Measurements from ENCODE around the gene RIC8B.

The RIC8B gene

DNA sequence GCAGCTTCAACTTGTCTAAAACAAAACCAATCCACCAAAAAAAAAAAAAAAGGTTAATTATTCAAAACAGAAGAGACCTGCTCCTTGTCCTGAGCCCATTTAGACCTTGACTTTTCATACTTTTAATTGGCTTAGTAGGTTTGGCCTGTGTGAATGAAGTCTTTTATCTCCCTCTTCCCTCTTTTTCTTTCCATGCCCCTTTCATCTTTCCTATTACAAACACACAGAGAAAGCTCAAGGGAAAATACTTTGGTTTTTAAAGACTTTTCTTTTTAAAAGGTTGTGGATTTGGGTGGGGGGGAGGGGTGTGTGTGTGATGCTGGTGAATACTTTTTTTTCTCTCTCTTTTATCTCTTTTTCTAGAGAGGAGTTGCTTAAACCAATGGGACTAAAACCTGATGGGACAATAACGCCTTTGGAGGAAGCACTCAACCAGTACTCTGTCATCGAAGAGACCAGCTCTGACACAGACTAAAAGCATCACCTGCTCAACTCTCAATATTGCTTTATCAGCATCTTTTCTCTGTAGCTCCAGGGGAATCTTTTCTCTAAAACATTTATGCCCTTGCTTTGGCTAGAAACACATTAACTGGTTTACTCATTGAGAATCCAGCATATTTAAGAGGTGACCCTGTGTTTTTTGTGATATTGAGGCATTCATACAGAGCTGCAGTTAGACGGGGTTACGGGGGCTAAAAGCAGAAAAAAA is 111.2 kb downstream of the RIC8B start:
- no peak overlapping the region for H3K27ac ChIP-seq
- peaks cover 3% of the 10 kb centered on the region; the same call in 1 of the 2 replicates for H3K36me3 ChIP-seq
- DNase-seq, result no peak
- H3K27me3 ChIP-seq (ENCODE audit: insufficient read depth, low read depth, severe bottlenecking), result peaks cover 4% of the 10 kb centered on the region
- TF ChIP-seq CTCF (IDR thresholded peaks at IDR 0.05; ENCODE audit: low read depth, low read length), result no peak
- H3K9me3 ChIP-seq (ENCODE audit: severe bottlenecking), result no peaks in the 10 kb centered on the region
- H3K4me3 ChIP-seq (ENCODE audit: low read depth, low read length), result no peak overlapping the region

- H3K9me3 ChIP-seq (ENCODE audit: severe bottlenecking), result no peaks in the 10 kb centered on the region
- peaks cover 4% of the 10 kb centered on the region for H3K27me3 ChIP-seq (ENCODE audit: insufficient read depth, low read depth, severe bottlenecking)
- no peak overlapping the region for H3K27ac ChIP-seq
- DNase-seq, result no peak
- H3K4me3 ChIP-seq (ENCODE audit: low read depth, low read length), result no peak overlapping the region
- H3K36me3 ChIP-seq, result peaks cover 3% of the 10 kb centered on the region; the same call in 1 of the 2 replicates
- no peak for TF ChIP-seq CTCF (IDR thresholded peaks at IDR 0.05; ENCODE audit: low read depth, low read length)
Observed at GRCh38 chr12:106886932-106887331, 112.5 kb downstream of the RIC8B start.

DNA sequence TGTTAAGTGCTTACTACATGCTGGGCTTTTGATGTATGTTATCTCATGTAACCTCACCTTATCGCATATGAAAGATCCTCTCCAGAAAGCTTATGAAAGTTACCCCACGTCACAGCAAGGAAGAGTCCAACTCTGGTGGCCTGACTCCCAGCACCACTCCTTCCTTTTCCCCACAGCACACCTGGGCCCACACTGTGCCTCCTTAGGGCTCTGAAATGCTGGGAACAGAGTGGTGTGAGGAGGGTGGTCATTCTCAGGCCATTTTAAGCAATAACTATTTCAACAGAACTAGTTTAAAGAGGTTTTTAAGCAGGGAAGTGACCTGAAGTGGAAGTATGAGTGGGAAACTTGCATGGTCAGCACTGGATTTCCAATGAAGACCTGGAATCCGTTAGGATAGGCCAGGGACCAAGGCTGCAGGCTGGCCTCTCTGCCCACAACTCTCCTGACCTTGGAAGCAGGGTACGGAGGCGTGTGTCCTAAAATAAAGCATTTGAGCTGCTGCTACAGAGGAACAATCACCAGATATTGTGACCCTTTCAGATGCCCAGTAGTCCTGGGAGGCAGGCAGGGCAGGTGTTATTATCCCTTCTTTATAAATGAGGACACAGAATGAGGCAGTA is 114.0 kb downstream of the RIC8B start:
- no peaks in the 10 kb centered on the region for H3K9me3 ChIP-seq (ENCODE audit: severe bottlenecking)
- peaks cover 4% of the 10 kb centered on the region for H3K27me3 ChIP-seq (ENCODE audit: insufficient read depth, low read depth, severe bottlenecking)
- no peak for DNase-seq
- no peak overlapping the region for H3K27ac ChIP-seq
- H3K4me3 ChIP-seq (ENCODE audit: low read depth, low read length), result no peak overlapping the region
- TF ChIP-seq CTCF (IDR thresholded peaks at IDR 0.05; ENCODE audit: low read depth, low read length), result no peak
- 0 out of 2 replicates have a peak, but pooled peaks cover 3% of the 10 kb centered on the region for H3K36me3 ChIP-seq

GRCh38 chr12:106889326-106889725 is 114.8 kb downstream of the RIC8B start:
- Histone ChIP-seq H3K9me3 (ENCODE audit: severe bottlenecking) (no peaks in the 10 kb centered on the region), H3K27me3 (ENCODE audit: insufficient read depth, low read depth, severe bottlenecking) (peaks cover 4% of the 10 kb centered on the region), H3K27ac (no peak overlapping the region), H3K4me3 (ENCODE audit: low read depth, low read length) (no peak overlapping the region), H3K36me3 (0 out of 2 replicates have a peak, but pooled peaks cover 3% of the 10 kb centered on the region)
- TF ChIP-seq CTCF (IDR thresholded peaks at IDR 0.05; ENCODE audit: low read depth, low read length), result no peak
- DNase-seq, result no peak

DNA sequence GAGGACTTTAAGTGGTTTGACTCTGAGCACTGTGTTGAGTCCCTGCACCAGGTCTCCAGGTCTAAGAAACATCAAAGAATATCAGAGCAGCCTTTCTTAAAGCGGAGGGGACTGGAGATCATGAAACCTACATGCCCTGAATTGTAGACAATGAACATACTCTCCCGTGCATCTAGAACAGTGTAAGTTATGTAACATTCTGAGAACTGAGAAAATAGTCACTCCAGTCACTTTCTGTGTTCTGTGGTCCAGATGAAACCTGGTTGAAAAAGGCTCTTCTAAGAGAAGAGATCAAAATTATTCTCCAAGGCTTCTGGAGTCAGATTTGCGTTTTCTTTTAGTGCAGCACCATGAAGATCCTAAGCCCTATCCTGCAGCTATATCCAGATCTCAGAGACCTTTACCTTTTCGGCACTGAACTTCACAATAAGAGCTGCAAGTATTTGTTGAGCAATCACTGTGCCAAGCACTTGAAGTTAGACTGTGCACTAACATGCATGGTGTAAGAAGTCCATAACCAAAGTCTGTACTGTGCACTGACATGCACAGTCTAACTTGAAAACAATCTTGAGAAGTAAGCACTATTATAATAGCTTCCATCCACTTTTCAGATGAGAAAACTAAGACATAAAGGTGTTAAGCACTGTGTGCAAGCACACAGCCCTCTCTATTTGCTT is 115.6 kb downstream of the RIC8B start:
- Histone ChIP-seq H3K9me3 (ENCODE audit: severe bottlenecking) (no peaks in the 10 kb centered on the region), H3K27me3 (ENCODE audit: insufficient read depth, low read depth, severe bottlenecking) (peaks cover 4% of the 10 kb centered on the region), H3K36me3 (0 out of 2 replicates have a peak, but pooled peaks cover 3% of the 10 kb centered on the region), H3K4me3 (ENCODE audit: low read depth, low read length) (no peak overlapping the region), H3K27ac (no peak overlapping the region)
- DNase-seq, result no peak
- no peak for TF ChIP-seq CTCF (IDR thresholded peaks at IDR 0.05; ENCODE audit: low read depth, low read length)

All from WERI-Rb-1 (cell line).